Amniotic stem cell (primary cell): ENCODE results near the gene CCN5.

ENCODE experiments used
- DNase-seq: peaks from one replicate; lab custom pipeline; 2025; lab: John Stamatoyannopoulos, UW

Gene CCN5

DNA sequence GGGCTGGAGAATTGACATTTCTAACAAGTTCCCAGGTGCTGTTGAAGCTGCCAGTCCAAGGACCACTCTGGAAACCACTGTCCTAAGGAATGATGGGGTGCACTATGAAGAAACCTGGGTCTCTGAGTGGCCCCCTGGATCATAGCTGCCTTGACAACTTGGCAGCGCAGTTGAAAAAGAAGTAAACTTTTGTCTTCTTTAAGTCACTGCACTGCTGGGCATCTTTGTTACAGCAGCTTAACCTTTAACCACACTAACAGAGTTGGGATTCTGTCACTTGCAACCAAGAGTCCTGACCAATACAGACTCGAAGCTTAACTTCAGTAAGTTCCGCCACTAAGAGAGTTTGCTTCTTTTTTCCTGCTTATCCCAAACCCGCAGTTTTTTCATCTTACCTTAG lies 21.9 kb downstream of the CCN5 start:
- no peak for DNase-seq

DNA sequence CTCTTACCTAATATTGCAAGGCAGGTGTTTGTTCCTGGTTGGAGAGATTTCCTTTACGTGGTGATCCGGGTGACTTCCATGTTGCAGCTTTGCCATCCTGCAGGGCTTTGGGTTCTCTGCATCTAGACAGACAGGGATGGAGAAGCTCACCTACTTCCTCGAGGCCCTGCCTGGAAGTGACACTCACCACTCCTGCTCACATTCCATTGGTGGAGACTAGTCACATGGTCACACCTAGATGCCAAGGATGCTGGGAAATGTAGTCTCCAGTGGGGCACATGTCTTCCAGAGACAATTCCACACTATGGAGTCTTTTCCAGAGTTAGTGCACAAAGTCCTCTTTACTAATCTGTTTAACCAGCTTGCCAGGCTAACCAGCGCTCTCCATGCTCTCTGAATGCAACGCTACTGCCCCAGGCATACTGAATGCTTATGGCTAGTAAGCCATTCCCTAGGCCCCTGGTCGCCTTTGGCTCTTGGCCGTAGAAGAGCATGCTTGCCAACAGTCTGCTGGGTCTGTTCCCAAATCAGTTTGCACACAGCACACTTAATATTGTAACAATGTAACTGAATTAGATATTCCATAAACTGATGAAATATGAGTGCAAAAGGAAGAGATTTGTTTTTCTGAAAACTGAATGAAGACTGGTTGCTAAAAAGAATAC lies 23.8 kb downstream of the CCN5 start:
- no peak for DNase-seq

DNA sequence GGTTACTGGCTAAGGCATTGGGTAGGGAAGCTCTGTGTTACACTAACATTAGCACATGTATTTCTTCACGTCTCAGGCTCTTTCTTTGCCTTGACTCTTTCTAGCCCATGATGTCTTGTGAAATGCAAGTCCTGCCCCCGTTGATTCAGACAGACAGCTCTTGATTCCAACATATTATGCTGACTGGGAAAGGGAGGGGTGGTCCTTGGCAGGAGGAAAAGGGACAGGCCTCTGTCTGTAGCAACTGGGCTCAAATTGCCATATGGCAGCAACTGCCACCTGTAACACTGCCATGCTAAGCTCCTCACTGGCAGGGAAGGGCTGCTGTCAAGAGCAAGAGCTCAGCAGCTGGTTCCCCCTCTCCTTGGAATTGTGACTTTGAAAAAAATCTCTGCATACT lies 24.8 kb downstream of the CCN5 start:
- DNase-seq = no peak

DNA sequence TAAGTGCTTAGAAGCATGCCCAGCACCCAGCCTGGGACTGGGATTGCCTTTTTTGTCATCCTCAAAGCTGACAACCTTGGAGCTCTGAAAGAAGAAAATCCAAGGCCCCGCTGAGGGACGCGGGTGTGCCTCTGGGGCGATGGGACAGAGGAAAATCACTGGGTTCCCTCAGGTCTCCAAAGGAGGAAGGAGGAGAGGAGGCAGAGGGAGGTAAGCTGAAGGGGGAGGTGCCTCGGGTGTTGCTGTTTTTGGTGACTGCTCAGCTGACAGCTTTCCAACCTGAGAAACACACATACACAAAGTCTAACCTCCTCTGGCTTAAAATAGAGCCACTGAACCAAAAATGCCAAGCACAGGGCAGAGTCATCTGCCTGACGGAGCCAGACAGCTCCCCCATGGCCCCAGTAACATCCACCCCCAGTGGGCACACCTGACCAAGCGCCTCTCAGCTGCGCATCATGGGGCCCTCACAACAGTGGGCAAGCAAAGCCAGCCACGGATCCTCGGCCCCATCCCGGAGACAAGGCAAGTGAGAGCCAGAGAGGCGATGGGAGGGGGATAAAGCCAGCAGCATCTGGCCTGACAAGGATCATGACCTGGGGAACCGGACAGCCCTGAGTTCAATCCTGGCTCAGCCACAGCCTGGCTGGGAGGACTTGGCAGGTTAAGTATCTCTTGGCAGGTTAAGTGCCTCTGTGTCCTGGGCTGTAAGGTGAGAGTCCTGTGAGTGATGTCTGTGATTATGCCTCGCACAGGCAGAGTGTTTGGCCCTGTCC lies 27.3 kb downstream of the CCN5 start:
- no peak for DNase-seq

DNA sequence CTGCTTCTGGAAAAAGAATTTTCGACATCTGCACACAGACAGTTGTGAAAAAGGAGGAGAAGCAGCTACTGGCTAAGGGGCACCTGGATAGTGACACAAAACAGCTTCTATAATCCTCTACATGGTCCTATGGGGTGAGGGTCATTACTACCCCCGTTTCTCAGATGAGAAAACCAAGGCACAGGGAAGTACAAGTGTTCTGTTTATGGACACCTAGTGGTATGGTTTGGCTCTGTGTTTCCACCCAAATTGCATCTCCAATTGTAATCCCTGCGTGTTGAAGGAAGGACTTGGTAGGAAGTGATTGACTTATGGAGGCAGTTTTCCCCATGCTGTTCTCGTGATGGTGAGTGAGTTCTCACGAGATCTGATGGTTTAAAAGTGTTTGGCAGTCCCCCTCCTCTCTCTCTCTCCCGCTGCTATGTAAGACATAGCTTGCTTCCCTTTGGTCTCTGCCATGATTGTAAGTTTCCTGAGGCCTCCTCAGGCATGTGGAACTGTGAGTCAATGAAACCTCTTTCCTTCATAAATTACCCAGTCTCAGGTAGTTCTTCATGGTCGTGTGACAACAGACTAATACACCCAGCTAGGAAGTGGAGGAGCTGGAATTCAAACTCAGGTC lies 28.0 kb downstream of the CCN5 start:
- DNase-seq = no peak

DNA sequence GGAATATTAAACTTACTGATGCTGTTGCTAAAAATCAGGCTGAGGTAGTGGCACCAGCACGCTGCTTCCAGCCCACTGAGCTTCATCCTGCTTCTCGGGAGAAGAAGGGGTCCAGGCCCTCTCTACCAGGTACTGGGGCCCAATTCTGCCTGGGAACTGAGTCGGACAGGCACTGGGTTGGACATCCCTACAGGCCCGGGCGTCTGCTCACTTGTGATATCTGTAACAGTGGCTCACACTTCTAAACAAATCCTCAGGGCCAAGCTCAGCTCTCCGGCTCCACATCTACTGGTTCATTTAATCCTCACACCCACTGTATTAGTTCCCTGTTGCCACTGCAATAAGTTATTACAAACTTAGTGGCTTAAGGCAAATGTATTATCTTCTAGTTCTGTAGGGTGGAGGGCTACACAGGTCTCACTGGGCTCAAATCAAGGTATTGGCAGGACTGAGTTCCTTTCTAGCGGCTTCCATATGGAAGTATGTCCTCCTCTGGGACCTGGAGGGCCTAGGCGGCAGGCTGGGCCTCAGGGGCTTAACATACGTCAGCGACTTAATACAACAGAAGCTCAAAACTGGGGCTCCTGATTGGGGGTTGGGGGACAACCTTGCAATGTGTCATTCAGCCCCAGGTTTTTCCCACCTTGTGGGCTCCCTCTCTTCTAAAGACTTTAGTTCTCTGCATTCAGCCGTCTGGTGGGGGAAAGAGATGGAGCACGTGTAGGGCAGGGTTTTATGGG lies 28.9 kb downstream of the CCN5 start:
- DNase-seq = no peak

DNA sequence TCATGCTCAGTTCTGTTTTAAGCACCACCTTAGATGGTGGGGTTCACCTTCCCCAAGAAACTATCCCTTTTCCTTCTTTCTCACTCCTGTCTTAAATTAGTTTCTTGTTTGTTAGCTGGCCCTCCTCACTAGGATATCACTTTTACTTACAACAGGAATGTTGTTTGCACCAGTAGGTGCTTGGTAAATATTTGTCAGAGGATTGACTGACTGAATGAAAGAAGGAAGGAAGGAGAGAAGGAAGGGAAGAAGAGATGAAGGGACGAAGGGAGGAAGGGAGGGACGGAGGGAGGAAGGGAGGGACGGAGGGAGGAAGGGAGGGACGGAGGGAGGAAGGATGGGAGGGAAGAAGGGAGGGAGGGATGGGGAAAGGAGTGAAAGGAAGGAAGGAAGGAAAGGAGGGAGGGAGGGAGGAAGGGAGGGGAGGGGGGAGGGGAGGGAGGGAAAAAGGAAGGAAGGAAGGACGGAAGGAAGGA lies 30.0 kb downstream of the CCN5 start:
- DNase-seq = no peak

DNA sequence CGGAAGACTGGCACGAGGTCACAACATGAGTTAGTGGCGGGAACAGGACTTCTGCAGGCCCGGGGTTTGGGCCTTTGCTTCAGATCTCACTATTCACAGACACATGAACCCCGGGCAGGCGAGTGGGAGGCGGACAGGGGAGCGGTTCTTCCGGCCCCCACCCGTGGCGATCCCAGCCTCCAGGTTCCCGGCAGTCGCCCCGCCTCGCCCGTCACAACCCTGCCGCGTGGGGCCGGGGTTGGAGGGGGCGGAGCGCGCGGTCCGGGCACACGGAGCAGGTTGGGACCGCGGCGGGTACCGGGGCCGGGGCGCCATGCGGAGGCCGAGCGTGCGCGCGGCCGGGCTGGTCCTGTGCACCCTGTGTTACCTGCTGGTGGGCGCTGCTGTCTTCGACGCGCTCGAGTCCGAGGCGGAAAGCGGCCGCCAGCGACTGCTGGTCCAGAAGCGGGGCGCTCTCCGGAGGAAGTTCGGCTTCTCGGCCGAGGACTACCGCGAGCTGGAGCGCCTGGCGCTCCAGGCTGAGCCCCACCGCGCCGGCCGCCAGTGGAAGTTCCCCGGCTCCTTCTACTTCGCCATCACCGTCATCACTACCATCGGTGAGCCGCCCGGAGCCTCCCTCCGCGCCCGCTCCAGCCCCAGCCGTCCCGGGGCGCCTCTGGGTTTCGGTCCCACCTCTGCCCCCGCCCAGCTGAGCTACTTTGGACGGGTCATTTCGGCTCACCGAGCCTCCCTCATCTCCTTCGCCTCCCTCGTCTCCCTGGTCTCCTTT lies 30.6 kb downstream of the CCN5 start, which contains the start of gene KCNK15:
Gene KCNK15 (plus strand): TSS at position 268 of the 769 bp plus-strand sequence. CDS start 46 bp downstream, at position 314.
- DNase-seq = no peak

DNA sequence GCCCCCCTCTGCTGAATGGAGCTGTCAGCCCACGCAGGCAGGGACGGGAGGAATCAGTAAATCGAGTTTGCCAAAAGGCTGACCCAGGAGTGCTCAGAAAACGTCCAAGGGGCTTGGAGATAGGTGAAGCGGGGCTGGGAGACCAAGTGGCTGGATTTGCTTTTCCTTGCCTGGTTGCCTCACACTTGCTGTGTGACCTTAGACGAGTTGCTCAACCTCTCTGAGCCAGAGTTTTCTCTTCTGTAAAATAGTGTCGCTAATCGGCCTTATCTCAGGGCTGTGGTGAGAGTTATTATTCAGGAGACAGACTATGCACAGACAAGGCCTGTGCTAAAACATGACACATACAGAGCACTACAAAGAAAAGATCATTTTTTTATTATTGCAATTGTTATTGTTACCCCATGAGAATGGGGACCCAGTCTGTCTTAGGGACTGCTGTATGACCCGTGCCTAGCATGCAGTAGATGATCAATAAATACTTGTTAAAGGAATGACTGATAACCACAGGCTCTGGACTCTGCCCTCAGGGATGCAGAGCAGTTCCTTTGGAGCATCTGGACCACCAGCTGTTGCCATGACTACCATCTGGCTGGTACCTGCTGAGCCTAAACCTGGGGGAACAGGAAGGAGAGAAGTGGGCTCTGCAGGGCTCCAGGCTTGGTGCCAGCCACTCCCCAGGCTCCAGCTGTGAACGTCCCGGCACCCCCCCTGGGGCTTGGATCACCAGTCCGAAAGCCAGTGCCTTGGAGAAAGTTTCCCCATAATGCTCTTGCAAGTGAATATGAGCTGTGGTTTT lies 31.4 kb downstream of the CCN5 start:
- DNase-seq = no peak

DNA sequence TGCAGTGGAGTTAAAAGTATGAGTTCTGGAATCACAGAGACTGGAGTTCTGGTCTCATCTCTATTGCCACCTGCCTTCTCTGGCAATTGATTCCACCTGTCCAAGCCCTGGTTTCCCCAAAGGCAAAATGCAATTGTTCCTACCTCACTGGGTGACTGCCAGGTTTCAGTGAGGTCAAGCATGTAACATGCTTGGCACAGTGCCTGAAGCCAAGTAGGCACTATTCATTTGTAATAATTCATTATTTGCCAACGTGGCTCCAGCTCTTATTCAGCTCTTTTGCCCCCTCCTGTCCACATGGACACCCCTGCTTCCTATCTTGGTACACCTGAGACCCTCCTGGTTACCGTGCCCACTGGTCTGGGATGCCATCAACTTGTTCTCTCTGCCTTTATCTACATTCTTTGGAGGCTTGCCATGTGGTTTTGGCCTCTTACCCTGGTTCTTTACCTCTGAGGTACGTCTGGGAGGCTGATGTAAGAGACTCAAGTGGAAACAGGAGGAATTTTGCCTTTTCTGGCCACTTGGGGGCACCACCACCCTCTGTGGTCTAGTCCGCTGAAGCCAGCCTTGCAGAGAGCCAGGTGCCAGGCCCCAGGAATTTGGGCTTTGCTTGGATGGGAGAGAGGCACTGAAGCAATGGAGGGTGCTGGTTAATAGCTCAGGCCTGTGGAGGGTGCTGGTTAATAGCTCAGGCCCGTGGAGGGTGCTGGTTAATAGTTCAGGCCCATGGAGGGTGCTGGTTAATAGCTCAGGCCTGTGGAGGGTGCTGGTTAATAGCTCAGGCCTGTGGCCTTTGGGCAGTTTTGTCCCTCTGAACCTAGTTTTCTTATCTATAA lies 32.2 kb downstream of the CCN5 start:
- peak; percentile 55 for DNase-seq

DNA sequence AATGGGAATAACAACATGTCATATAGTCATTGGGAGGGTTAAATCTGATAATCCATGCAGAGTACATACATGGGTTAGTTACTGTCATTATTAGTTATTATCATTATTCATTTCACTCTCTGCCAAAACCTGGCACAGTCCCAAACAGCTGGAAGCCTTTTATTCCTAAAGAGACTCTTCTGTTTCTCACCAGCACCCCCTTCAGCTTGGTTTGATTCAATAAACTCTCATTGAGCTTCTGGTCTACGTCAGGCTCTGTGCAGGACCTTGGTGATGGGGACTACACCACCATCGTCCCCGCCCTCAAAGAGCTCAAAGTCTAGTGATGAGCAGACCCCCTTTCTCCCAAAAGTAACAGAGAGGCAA lies 32.8 kb downstream of the CCN5 start:
- no peak for DNase-seq

DNA sequence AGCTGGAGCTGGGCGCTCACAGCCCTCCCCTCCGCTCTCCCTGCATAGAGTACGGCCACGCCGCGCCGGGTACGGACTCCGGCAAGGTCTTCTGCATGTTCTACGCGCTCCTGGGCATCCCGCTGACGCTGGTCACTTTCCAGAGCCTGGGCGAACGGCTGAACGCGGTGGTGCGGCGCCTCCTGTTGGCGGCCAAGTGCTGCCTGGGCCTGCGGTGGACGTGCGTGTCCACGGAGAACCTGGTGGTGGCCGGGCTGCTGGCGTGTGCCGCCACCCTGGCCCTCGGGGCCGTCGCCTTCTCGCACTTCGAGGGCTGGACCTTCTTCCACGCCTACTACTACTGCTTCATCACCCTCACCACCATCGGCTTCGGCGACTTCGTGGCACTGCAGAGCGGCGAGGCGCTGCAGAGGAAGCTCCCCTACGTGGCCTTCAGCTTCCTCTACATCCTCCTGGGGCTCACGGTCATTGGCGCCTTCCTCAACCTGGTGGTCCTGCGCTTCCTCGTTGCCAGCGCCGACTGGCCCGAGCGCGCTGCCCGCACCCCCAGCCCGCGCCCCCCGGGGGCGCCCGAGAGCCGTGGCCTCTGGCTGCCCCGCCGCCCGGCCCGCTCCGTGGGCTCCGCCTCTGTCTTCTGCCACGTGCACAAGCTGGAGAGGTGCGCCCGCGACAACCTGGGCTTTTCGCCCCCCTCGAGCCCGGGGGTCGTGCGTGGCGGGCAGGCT lies 35.1 kb downstream of the CCN5 start:
- DNase-seq = no peak

DNA sequence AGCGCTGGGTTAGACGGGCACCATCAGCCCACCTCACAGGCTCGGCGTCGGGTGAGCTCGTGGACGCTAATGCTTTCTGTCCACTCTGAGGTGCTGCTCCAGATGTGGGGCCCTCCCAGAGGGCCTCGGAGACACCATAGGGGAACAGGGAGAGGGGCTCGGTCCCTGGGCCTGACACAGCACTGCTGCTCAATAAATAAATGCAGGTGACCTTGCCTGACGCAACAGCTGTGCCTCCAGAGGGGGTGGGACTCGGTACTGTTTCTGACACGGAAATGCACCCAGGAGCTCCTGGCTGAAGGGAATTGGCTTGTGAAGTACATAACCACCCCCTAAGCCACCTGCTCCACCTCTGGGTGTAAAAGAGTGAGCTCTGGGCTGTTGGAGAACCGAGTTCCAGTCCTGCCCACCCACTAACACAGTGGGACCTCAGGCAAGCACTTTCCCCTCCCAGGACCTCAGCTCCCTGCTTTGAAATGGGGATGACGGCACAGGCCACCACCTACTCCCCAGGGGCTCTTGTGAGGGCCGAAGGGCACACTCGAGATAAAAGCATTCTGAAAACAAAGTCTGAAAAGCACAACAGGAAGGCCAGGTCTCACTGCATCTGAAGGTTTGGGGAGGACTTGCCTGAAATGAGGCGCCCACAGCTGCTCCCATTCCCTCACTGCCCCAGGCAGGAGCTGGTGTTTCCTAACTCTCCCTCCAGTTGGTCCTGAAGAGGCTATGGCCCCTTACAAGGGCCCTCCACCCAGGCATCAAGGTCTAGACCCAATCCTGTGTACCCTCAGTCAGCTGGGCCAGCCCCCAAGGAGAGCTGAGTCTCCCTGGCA lies 37.1 kb downstream of the CCN5 start:
- DNase-seq = no peak

DNA sequence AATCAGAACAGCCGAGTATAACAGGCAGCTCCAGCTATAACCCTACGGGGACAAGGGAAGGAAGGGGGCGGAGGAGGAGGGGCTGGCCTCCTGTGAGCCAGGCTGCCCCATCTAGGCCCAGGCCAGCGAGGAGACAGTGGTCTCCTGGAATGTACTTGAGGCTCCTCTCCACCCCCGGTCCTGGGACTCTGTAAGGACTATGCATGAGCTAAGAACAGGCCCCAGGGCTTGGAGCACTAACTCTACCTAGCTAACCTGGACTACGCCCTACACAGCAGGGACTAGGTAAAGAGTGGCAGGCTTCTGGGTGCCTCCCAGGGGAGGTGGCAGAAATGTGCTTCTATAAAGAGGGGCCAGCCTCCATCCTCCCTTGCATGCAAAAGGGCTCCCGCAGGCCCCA lies 39.4 kb downstream of the CCN5 start:
- no peak for DNase-seq

DNA sequence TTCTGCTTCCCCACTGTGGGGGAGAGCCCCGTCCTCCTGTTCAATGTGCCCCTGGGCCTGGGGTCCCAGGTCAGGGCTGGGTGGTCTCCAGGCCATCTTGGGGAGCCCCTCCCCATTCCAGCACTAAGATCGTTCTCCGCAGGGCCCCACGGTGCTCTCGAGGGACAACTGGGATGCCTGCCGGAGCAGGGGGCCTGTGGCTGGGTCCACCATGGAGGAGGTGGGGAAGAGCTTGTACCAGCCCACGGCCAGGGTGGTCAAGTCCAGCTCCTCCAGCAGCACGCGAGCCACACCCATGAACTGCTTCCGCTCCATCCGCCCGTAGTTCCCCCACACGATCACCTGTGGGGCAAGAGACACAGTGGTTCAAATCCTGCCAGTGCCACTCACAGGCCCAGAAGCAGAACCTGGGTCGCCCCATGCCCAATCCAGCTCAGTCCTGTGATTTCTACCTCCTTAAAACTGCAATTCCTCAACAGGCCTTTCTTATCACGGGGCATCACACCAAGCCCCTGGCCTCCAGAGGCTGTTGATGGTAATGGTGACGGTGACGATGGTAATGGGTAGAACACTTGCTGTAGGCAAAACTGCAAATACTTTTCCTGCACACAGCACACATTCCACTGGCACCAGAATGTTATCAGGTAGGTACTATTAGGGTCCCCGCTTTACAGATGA lies 41.0 kb downstream of the CCN5 start:
- no peak for DNase-seq

DNA sequence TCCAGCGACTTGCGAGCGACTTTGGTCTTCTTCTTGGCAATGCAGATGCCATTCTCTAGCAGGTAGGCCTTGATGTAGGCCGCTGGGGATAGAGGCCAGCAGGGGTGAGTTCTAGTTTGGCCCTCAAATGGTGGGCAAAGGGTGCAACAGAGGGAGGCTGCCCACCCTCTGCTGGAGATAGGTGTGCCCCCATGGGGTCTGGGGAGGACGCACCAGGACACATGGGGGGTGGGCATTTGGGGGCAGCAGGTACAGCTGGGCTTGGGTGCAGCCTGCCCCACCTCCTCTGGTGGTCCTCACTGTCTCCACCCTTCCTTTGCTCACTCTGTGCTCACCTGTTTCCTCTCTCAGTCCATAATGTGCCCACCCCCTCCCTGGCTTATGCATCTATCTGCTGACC lies 41.8 kb downstream of the CCN5 start:
- DNase-seq = no peak

DNA sequence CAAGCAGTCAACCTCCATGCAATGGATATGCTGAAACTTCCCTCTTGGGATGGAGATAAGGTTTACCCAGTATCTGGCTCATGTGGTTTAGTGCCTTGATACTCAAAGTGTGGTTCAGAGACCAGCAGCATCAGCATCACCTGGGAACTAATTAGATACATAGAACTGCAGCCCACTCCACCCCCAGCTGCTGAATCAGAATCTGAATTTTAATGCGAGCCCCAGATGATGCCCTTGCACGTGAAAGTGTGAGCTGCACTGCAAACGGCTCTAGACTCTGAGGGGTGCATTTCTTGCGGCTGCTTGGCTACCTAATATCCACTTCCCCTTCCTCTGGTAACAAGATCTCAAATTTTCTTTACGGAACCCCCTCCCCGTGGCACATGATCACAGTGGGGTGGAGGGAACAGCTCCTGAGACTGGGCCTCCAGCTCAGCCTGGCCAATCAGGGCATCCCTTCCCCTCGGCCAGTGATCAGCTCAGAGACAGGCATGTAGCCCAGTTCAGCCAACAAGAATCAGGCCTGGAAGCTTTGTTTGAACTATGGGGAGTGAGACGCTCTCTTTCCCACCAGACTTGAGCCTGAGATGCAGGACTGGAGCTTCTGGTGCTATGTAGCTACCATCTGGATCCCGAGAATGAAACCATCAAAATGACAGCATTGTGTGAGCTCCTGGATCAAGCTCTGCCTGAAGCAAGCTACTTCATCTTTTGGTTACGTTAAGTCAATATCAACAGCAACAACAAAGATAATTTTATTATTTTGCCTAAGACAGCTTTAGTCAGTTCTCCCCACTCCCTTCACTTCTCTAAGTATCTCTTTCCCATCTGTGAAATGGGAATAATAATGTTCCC lies 43.3 kb downstream of the CCN5 start:
- no peak for DNase-seq
